H9 (cell line): Measurements from ENCODE around the gene SYS1. TPM values are rescaled to one million over a fixed set of nuclear protein-coding genes. Genes with fewer than 3 reads are reported as not detected.

ENCODE experiments used
- DNase-seq: peaks from one replicate; pipeline ENCODE4 v3.0.0-alpha.2; 2017
- H2AFZ ChIP-seq: one replicate; pipeline ENCODE4 v1.6.1; 2013; ENCODE audit warnings: mild to moderate bottlenecking, low read length, control low read depth, moderate library complexity
- H2AK5ac ChIP-seq: 2 replicates; pipeline ENCODE4 v1.6.1; 2013; ENCODE audit warnings: low read length, control low read depth, mixed read lengths; ENCODE audit not compliant: insufficient read length
- H2BK120ac ChIP-seq: one replicate; pipeline ENCODE4 v1.6.1; 2013; ENCODE audit warnings: low read depth, mild to moderate bottlenecking, low read length, control low read depth, inconsistent platforms; ENCODE audit not compliant: poor library complexity, severe bottlenecking
- H2BK12ac ChIP-seq: 2 replicates; pipeline ENCODE4 v1.6.1; 2013; ENCODE audit warnings: low read length, control low read depth, mixed read lengths, low read depth; ENCODE audit not compliant: insufficient read length
- H2BK15ac ChIP-seq: 2 replicates; pipeline ENCODE4 v1.6.1; 2013; ENCODE audit warnings: low read depth, low read length, control low read depth
- H2BK20ac ChIP-seq: one replicate; pipeline ENCODE4 v1.6.1; 2013; ENCODE audit warnings: low read depth, mild to moderate bottlenecking, low read length, control low read depth, inconsistent platforms; ENCODE audit not compliant: poor library complexity, severe bottlenecking
- H2BK5ac ChIP-seq: 2 replicates; pipeline ENCODE4 v1.6.1; 2013; ENCODE audit warnings: low read length, control low read depth, mixed read lengths; ENCODE audit not compliant: insufficient read length
- H3K14ac ChIP-seq: 2 replicates; pipeline ENCODE4 v1.6.1; 2013; ENCODE audit warnings: low read length, control low read depth; ENCODE audit not compliant: insufficient read depth
- H3K18ac ChIP-seq: 2 replicates; pipeline ENCODE4 v1.6.1; 2013; ENCODE audit warnings: low read depth, mild to moderate bottlenecking, mixed read lengths, low read length, control low read depth; ENCODE audit not compliant: insufficient read length
- H3K23ac ChIP-seq: 2 replicates; pipeline ENCODE4 v1.6.1; 2013; ENCODE audit warnings: low read length, control low read depth, mixed read lengths, low read depth; ENCODE audit not compliant: insufficient read length
- H3K23me2 ChIP-seq: 2 replicates; pipeline ENCODE4 v1.6.1; 2013; ENCODE audit warnings: low read depth, mild to moderate bottlenecking, mixed read lengths, low read length, control low read depth; ENCODE audit not compliant: insufficient read length, poor library complexity, severe bottlenecking
- H3K27ac ChIP-seq: 2 replicates; pipeline ENCODE4 v1.5.1; 2013; ENCODE audit warnings: low read length, control low read depth, mixed read lengths, low read depth; ENCODE audit not compliant: insufficient read length
- H3K27me3 ChIP-seq: 2 replicates; pipeline ENCODE4 v1.6.1; 2013; ENCODE audit warnings: low read length, control low read depth, inconsistent platforms; ENCODE audit not compliant: insufficient read depth
- H3K4ac ChIP-seq: 2 replicates; pipeline ENCODE4 v1.6.1; 2013; ENCODE audit warnings: low read depth, mild to moderate bottlenecking, control low read depth, inconsistent platforms, low read length, moderate library complexity
- H3K4me1 ChIP-seq: 2 replicates; pipeline ENCODE4 v1.6.1; 2013; ENCODE audit warnings: low read length, control low read depth, inconsistent platforms; ENCODE audit not compliant: insufficient read depth
- H3K4me2 ChIP-seq: 2 replicates; pipeline ENCODE4 v1.6.1; 2013; ENCODE audit warnings: low read length, control low read depth, mixed read lengths; ENCODE audit not compliant: insufficient read length, insufficient read depth
- H3K56ac ChIP-seq: 2 replicates; pipeline ENCODE4 v1.6.1; 2013; ENCODE audit warnings: low read depth, mild to moderate bottlenecking, mixed read lengths, low read length, control low read depth; ENCODE audit not compliant: insufficient read length
- H3K79me1 ChIP-seq: 2 replicates; pipeline ENCODE4 v1.6.1; 2013; ENCODE audit warnings: low read depth, mild to moderate bottlenecking, moderate library complexity, low read length, control low read depth, inconsistent platforms; ENCODE audit not compliant: insufficient read depth, poor library complexity, severe bottlenecking
- H3K79me2 ChIP-seq: 2 replicates; pipeline ENCODE4 v1.6.1; 2013; ENCODE audit warnings: low read length, control low read depth, inconsistent platforms; ENCODE audit not compliant: insufficient read depth
- H3K9ac ChIP-seq: 2 replicates; pipeline ENCODE4 v1.6.1; 2013; ENCODE audit warnings: low read length, control low read depth, mixed read lengths; ENCODE audit not compliant: insufficient read length; ENCODE audit errors: extremely low read depth
- H3K9me3 ChIP-seq: one replicate; pipeline ENCODE4 v1.6.1; 2013; ENCODE audit warnings: low read depth, low read length, inconsistent platforms; ENCODE audit not compliant: control insufficient read depth
- H3T11ph ChIP-seq: one replicate; pipeline ENCODE4 v1.6.1; 2013; ENCODE audit warnings: mild to moderate bottlenecking, low read length, control low read depth, inconsistent platforms
- H4K20me1 ChIP-seq: one replicate; pipeline ENCODE4 v1.6.1; 2013; ENCODE audit not compliant: control insufficient read depth, insufficient read length, insufficient read depth
- H4K5ac ChIP-seq: 2 replicates; pipeline ENCODE4 v1.6.1; 2013; ENCODE audit warnings: low read depth, mild to moderate bottlenecking, mixed read lengths, low read length, control low read depth; ENCODE audit not compliant: insufficient read length
- H4K8ac ChIP-seq: replicated peaks from 2 replicates; pipeline ENCODE4 v1.6.1; 2013; ENCODE audit warnings: low read length, control low read depth, mixed read lengths, low read depth; ENCODE audit not compliant: insufficient read length
- H4K91ac ChIP-seq: 2 replicates; pipeline ENCODE4 v1.6.1; 2013; ENCODE audit warnings: low read depth, mild to moderate bottlenecking, moderate library complexity, mixed read lengths, low read length, control low read depth; ENCODE audit not compliant: insufficient read length
- H3K27ac Mint-ChIP-seq, 3 experiments: 2 replicates in 2 of 3; 3 replicates in 1 of 3; pipeline ENCODE4 v1.8.0; 2020 to 2021; ENCODE audit warnings: mixed read lengths in 3 of 3, mild to moderate bottlenecking in 1 of 3, moderate library complexity in 1 of 3
- H3K27me3 Mint-ChIP-seq: 2 replicates; pipeline ENCODE4 v1.8.0; 2021; ENCODE audit warnings: low read depth, mild to moderate bottlenecking, moderate library complexity, mixed read lengths
- H3K36me3 Mint-ChIP-seq, 3 experiments: 2 replicates in 2 of 3; 3 replicates in 1 of 3; pipeline ENCODE4 v1.8.0; 2020 to 2021; ENCODE audit warnings: low read depth in 3 of 3, mixed read lengths in 3 of 3; ENCODE audit not compliant: insufficient read depth in 1 of 3
- H3K4me1 Mint-ChIP-seq, 2 experiments: 2 replicates each; pipeline ENCODE4 v1.8.0; 2020; ENCODE audit warnings: mixed read lengths in 2 of 2
- H3K4me3 Mint-ChIP-seq, 2 experiments: 2 replicates in 1 of 2; 3 replicates in 1 of 2; pipeline ENCODE4 v1.8.0; 2020 to 2021; ENCODE audit warnings: mild to moderate bottlenecking in 2 of 2, mixed read lengths in 2 of 2, moderate library complexity in 1 of 2
- H3K9me3 Mint-ChIP-seq, 2 experiments: 2 replicates in 1 of 2; 3 replicates in 1 of 2; pipeline ENCODE4 v1.8.0; 2020; ENCODE audit warnings: mild to moderate bottlenecking in 2 of 2, mixed read lengths in 2 of 2, moderate library complexity in 1 of 2
- CTCF ChIP-seq: fragments of 200-600 bp; sonication (generic); conservative IDR thresholded peaks from 3 replicates; pipeline ENCODE4 v1.8.0; 2021; ENCODE audit warnings: antibody characterized with exemption, mild to moderate bottlenecking
- WGBS: extraction: QIAGEN DNeasy Blood & Tissue Kit; methylation state at CpG from one replicate; pipeline ENCODE4 v1.1.7; 2013; ENCODE audit warnings: missing lambda C conversion rate, low lambda C conversion rate, mixed read lengths; ENCODE audit not compliant: insufficient read length; ENCODE audit errors: extremely low coverage; 5-methylcytosine and 5-hydroxymethylcytosine counted together
- total RNA-seq: library from RNA; stranded (reverse); gene quantifications from 2 replicates; pipeline ENCODE4 v1.2.1, GENCODE V29; 2021

Gene SYS1
- total RNA-seq, 1 experiment from 2014 or later, result 21.0 TPM

DNA sequence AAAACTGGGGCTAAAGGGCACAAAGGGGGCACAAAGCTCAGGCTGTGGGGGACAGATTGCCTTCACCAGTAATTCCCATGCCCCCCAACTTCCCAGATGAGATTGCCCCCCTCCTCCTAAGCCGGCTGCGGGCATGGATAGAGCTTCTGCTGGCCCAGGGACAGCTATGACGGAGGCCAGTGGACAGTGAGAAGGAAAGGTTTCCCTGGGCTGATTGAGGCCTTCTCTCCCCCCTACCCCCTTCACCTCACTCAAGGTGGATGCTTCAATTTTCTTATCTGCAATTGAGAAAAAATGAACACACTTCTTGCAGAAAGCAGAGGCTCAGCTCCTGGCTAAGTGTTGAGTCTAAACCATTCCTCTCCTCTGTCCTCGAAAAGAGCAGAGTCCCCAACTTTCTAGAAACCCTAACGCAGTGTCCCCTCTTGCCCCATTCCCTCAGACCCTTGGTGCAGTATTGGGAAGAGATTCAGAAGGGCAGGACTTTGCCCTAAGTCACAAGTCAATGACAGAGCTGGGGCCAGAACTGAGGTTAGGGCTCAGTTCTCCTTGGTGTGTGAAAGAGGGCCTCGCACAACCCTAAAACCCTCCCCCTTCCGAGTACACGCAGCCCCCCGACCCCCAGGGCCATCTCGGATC lies 15.5 kb upstream of the SYS1 start:
- H4K5ac ChIP-seq, result no peak overlapping the region
- H4K8ac ChIP-seq, result no peak overlapping the region
- no peak overlapping the region for H2BK20ac ChIP-seq
- no peaks in the 10 kb centered on the region for H4K20me1 ChIP-seq
- H3K14ac ChIP-seq, result no peak overlapping the region
- no peaks in the 10 kb centered on the region for H3K79me1 ChIP-seq
- H2BK15ac ChIP-seq, result no peak overlapping the region
- H3K4ac ChIP-seq, result no peak overlapping the region
- no peak overlapping the region for H2AFZ ChIP-seq
- DNase-seq, result no peak
- Mint-ChIP-seq H3K27ac (peak overlapping the region in 2 of 3 experiments; percentile 53 to 60; a peak in 2 of 7 replicates), H3K27me3 (peaks cover 4% of the 10 kb centered on the region; the same call in 1 of the 2 replicates), H3K4me3 (peak overlapping the region; percentile 82 to 90), H3K4me1 (peaks cover 52 to 55% of the 10 kb centered on the region in 2 experiments), H3K36me3 (no peaks in the 10 kb centered on the region), H3K9me3 (no peaks in the 10 kb centered on the region)
- no peak overlapping the region for H4K91ac ChIP-seq
- no CpG with 5 or more reads among the region's 10 CpGs for WGBS
- H3K18ac ChIP-seq, result no peak overlapping the region
- no peak overlapping the region for H2BK5ac ChIP-seq
- H3K9me3 ChIP-seq, result no peaks in the 10 kb centered on the region
- TF ChIP-seq CTCF, result no peak
- H2BK120ac ChIP-seq, result no peak overlapping the region
- H3K56ac ChIP-seq, result no peak overlapping the region
- H2BK12ac ChIP-seq, result no peak overlapping the region
- H3K27me3 ChIP-seq, result no peaks in the 10 kb centered on the region
- H3K4me2 ChIP-seq, result peak overlapping the region; percentile 95
- no peak overlapping the region for H3T11ph ChIP-seq
- H3K23ac ChIP-seq, result no peak overlapping the region
- H3K9ac ChIP-seq, result peak overlapping the region; percentile 79
- no peak overlapping the region for H2AK5ac ChIP-seq
- H3K79me2 ChIP-seq, result peaks cover 3% of the 10 kb centered on the region; the same call in 1 of the 2 replicates
- H3K4me1 ChIP-seq, result peaks cover 28% of the 10 kb centered on the region; the same call in 1 of the 2 replicates
- H3K23me2 ChIP-seq, result peaks cover 9% of the 10 kb centered on the region
- H3K27ac ChIP-seq, result no peak overlapping the region
